Body of pancreas (tissue), 4 donors: ENCODE measurements around the gene PRR29. TPM values are rescaled to one million over a fixed set of nuclear protein-coding genes. Genes with fewer than 3 reads are reported as not detected.
A peak's percentile ranks its signal among the peaks of the same experiment; 100 is the strongest.

ENCODE experiments used
- ATAC-seq: fragments of 150-250 bp; one replicate; pipeline ENCODE4 v1.9.1; 2016
- DNase-seq, 4 donors: peaks; one replicate each; pipeline ENCODE4 v3.0.0-alpha.2; 2019
- H3K27ac ChIP-seq, 4 donors: fragments of 200-600 bp; sonication (generic); 1 replicate in 3 of 4; 2 replicates in 1 of 4; pipeline versions ENCODE4 v1.5.1 to v1.6.1; 2016 to 2019; ENCODE audit warnings: mild to moderate bottlenecking in 1 of 4, mixed read lengths in 1 of 4, moderate library complexity in 1 of 4
- H3K27me3 ChIP-seq, 2 donors: fragments of 200-600 bp; sonication (generic); one replicate each; pipeline ENCODE4 v1.6.0; 2016; ENCODE audit warnings: mild to moderate bottlenecking in 1 of 2
- H3K36me3 ChIP-seq, 2 donors: fragments of 200-600 bp; sonication (generic); replicated peaks in 1 of 2; 2 replicates each; pipeline ENCODE4 v1.5.1; 2016; ENCODE audit warnings: low read depth in 2 of 2; ENCODE audit not compliant: insufficient read depth in 1 of 2
- H3K4me1 ChIP-seq: fragments of 200-600 bp; sonication (generic); one replicate; pipeline ENCODE4 v1.6.0; 2016
- H3K4me3 ChIP-seq, 2 donors: fragments of 200-600 bp; sonication (generic); 1 replicate in 1 of 2; 2 replicates in 1 of 2; pipeline ENCODE4 v1.5.1; 2016 to 2019
- H3K9me3 ChIP-seq, 3 donors: fragments of 200-600 bp; sonication (generic); 1 replicate in 2 of 3; 2 replicates in 1 of 3; pipeline ENCODE4 v1.5.1; 2016
- CTCF ChIP-seq, 7 experiments: fragments of 450-650 bp in 4 of 7; fragments of 200-600 bp in 3 of 7; sonication (generic) in 3 of 7; IDR thresholded peaks; one replicate each; pipeline ENCODE4 v1.5.1; 2016 to 2019; ENCODE audit warnings: antibody characterized with exemption in 7 of 7
- POLR2A ChIP-seq, 3 donors: fragments of 450-650 bp; IDR thresholded peaks; one replicate each; pipeline ENCODE4 v1.6.1; 2016; ENCODE audit warnings: antibody characterized with exemption in 3 of 3, mild to moderate bottlenecking in 2 of 3
- WGBS, 2 donors: methylation state at CpG; one replicate each; pipeline ENCODE4 v1.1.5; 2017; 5-methylcytosine and 5-hydroxymethylcytosine counted together
- intact Hi-C: fragments of 100-400 bp; cut with DNase I; formaldehyde crosslinking; loops from one replicate; pipeline ENCODE4 v1.15.1; 2023
- total RNA-seq, 2 donors: library from RNA; depleted of rRNA; stranded (reverse); fragments of >200 nt; gene quantifications; one replicate each; pipeline ENCODE4 v1.1.0, GENCODE V29; 2016

PRR29 gene
- total RNA-seq, 2 donors from 2014 or later: 0.52 to 1.6 TPM

- H3K4me3 ChIP-seq: no peak overlapping the region
- H3K36me3 ChIP-seq: no peaks in the 10 kb centered on the region
- no peak for TF ChIP-seq CTCF (IDR thresholded peaks at IDR 0.05)
- TF ChIP-seq POLR2A (IDR thresholded peaks at IDR 0.05): no peak
- DNase-seq (no peak), ATAC-seq (no peak)
- peaks cover 0 to 6% of the 10 kb centered on the region in 2 donors for H3K27me3 ChIP-seq
- peaks cover 19% of the 10 kb centered on the region for H3K4me1 ChIP-seq
- 78 to 87% methylated on average over 5 of the region's 5 CpGs for WGBS, 2 donors
- intact Hi-C loops: no loop called here
- H3K9me3 ChIP-seq: no peaks in the 10 kb centered on the region
- no peak overlapping the region for H3K27ac ChIP-seq
These were observed 2.5 kb upstream of the PRR29 start for GRCh38 chr17:63995626-63996025.

GRCh38 chr17:63996430-63997182 lies 1.5 kb upstream of the PRR29 start:
- TF ChIP-seq POLR2A (IDR thresholded peaks at IDR 0.05) (no peak), CTCF (IDR thresholded peaks at IDR 0.05) (no peak)
- DNase-seq: no peak
- Histone ChIP-seq H3K27ac (no peak overlapping the region), H3K27me3 (peaks cover 0 to 6% of the 10 kb centered on the region in 2 donors), H3K4me1 (peaks cover 17% of the 10 kb centered on the region), H3K4me3 (no peak overlapping the region), H3K9me3 (no peaks in the 10 kb centered on the region), H3K36me3 (no peaks in the 10 kb centered on the region)
- WGBS, 2 donors: 90% methylated on average over 11 of the region's 11 CpGs
- intact Hi-C loops: no loop called here
- no peak for ATAC-seq

- Histone ChIP-seq H3K27ac (peak overlapping the region in 1 of 4 donors; percentile 20), H3K4me3 (no peak overlapping the region), H3K9me3 (no peaks in the 10 kb centered on the region), H3K36me3 (no peaks in the 10 kb centered on the region), H3K27me3 (peaks cover 0 to 6% of the 10 kb centered on the region in 2 donors), H3K4me1 (peaks cover 17% of the 10 kb centered on the region)
- DNase-seq: no peak
- 18 to 34% methylated on average over 11 to 19 of the region's 19 CpGs for WGBS, 2 donors
- ATAC-seq: peak; percentile 40
- TF ChIP-seq CTCF (IDR thresholded peaks at IDR 0.05) (no peak), POLR2A (IDR thresholded peaks at IDR 0.05) (no peak)
- intact Hi-C loops: no loop called here
These were observed 656 bp upstream of the PRR29 start for GRCh38 chr17:63997341-63998048.

- 24 to 66% methylated on average over 6 to 30 of the region's 33 CpGs for WGBS, 2 donors
- Histone ChIP-seq H3K27ac (no peak overlapping the region), H3K27me3 (peaks cover 0 to 6% of the 10 kb centered on the region in 2 donors), H3K9me3 (no peaks in the 10 kb centered on the region), H3K4me3 (peak overlapping the region in 1 of 2 donors; percentile 35), H3K36me3 (no peaks in the 10 kb centered on the region), H3K4me1 (peaks cover 17% of the 10 kb centered on the region)
- DNase-seq (no peak), ATAC-seq (no peak)
- intact Hi-C loops: no loop called here
- no peak for TF ChIP-seq CTCF (IDR thresholded peaks at IDR 0.05)
- TF ChIP-seq POLR2A (IDR thresholded peaks at IDR 0.05): no peak
These were observed 849 bp downstream of the PRR29 start for GRCh38 chr17:63998721-63999679.
